GM10248 (cell line): ENCODE data around the gene FKTN.

Experiments
- CTCF ChIA-PET: fragments of 300-600 bp; sonication (Branson Sonifier 250); formaldehyde crosslinking; extraction: SDS; loops from one replicate; lab custom pipeline; 2021; ENCODE audit warnings: antibody characterized with exemption; lab: Yijun Ruan, JAX
- POLR2A ChIA-PET: fragments of 350-650 bp; sonication (Branson Sonifier 250); formaldehyde crosslinking; extraction: SDS; loops from one replicate; lab custom pipeline; 2020; ENCODE audit warnings: antibody characterized with exemption; lab: Yijun Ruan, JAX
- DNase-seq: peaks from one replicate; pipeline ENCODE4 v3.0.0; 2012; ENCODE audit errors: extremely low spot score
- CTCF ChIP-seq: IDR thresholded peaks from 2 replicates; pipeline ENCODE4 v1.5.1; 2012; ENCODE audit warnings: mild to moderate bottlenecking, low read depth; ENCODE audit errors: extremely low read depth, missing control alignments, control extremely low read depth

FKTN gene

GRCh38 chr9:105636331-105636730 lies 78.4 kb downstream of the FKTN start:
- POLR2A ChIA-PET: no interaction called here
- CTCF ChIA-PET: interaction anchor here (1.3 to 6.2 kb wide), 4 partner anchors 11 to 221 kb away, joined by 4 to 35 read pairs (median 4); no protein-coding TSS in a partner anchor

GRCh38 chr9:105637787-105638395 lies 80.0 kb downstream of the FKTN start:
- DNase-seq: no peak
- CTCF ChIA-PET: interaction anchor here (0.8 to 6.2 kb wide), 14 partner anchors 8 to 243 kb away, joined by 3 to 35 read pairs (median 3); partner anchors contain the start of gene TMEM38B
- POLR2A ChIA-PET: no interaction called here
- TF ChIP-seq CTCF: peak; percentile 31

More at GRCh38 chr9:105636331-105636730, 78.4 kb downstream of the FKTN start:
- DNase-seq: no peak
- no peak for TF ChIP-seq CTCF

- DNase-seq: no peak
- no peak for TF ChIP-seq CTCF
- ChIA-PET CTCF (interaction anchor here (3.5 kb wide), 1 partner anchor 18 kb away, joined by 15 read pairs; no protein-coding TSS in a partner anchor), POLR2A (no interaction called here)
Observed at GRCh38 chr9:105639936-105640335, 82.0 kb downstream of the FKTN start.

- POLR2A ChIA-PET: no interaction called here
- CTCF ChIA-PET: interaction anchor here (3.4 kb wide), 1 partner anchor 17 kb away, joined by 10 read pairs; no protein-coding TSS in a partner anchor
- TF ChIP-seq CTCF: no peak
- no peak for DNase-seq
Observed at GRCh38 chr9:105643795-105644194, 85.9 kb downstream of the FKTN start.

GRCh38 chr9:105646879-105647594 lies 89.1 kb downstream of the FKTN start:
- no peak for DNase-seq
- ChIA-PET CTCF (interaction anchor here (0.7 to 3.4 kb wide), 7 partner anchors 8 to 51 kb away, joined by 3 to 35 read pairs (median 4); no protein-coding TSS in a partner anchor), POLR2A (no interaction called here)
- no peak for TF ChIP-seq CTCF

GRCh38 chr9:105647595-105648349 lies 89.8 kb downstream of the FKTN start:
- no peak for DNase-seq
- TF ChIP-seq CTCF: no peak
- CTCF ChIA-PET: interaction anchor here (1.0 to 3.3 kb wide), 6 partner anchors 9 to 52 kb away, joined by 3 to 35 read pairs (median 4); partner anchors contain the start of gene TAL2
- POLR2A ChIA-PET: no interaction called here
